ENCODE data around the gene CGN. TPM values are rescaled to one million over a fixed set of nuclear protein-coding genes. Genes with fewer than 3 reads are reported as not detected.
A peak's percentile ranks its signal among the peaks of the same experiment; 100 is the strongest.

CGN gene
- total and polyA plus RNA-seq, 2 of the 13 experiments (the other 11 are each of a cell fraction or from before 2014, with no cell fraction given) = 0.75 to 0.81 TPM

DNA sequence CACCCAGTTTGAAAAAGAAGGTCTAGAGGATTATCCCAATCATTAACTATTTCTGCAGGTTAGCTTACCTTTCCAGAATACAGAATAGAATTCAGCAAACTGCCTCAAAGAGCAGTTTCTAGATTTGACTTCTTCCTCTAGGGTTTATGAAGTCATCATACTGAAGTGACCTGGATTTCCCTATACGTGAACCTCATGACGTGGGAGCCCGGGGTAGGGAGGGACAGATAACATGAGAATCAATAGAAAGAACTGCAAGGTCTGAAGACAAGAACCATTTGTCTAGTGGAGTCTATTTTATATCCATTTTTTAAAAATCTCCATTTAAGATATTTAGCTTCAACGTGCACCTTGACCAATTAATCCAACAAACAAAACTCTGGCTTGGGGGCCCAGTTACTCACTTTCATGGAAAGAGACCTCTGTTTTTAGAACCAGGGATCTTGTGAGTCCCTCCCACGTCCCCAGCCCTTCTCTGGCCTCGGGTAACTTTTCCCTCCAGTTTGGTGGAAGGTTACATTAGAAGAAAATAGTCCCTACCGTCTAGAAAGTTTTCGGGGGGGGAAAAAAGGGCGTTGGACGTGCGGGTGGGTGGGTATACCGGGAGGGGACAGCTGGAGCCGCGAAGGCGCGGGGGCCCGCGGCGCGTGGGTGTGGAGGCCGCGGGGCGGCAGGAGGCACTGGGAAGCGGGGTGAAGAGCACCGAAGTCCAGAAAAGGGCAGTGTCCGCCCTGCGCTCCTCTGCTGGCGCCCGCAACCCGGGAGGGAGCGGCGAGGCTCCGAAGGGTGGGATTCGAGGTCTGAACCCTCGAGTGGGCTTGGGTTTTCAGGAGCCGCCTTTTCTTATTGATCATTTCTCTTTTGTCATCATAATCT is 38.1 kb upstream of the CGN start (continued):
- TF ChIP-seq POGZ (CRISPR knock-in tag; IDR thresholded peaks at IDR 0.05) (peak; percentile 37; the same call in 1 of the 2 replicates), KLF6 (CRISPR knock-in tag; IDR thresholded peaks at IDR 0.05) (no peak), EHMT2 (IDR thresholded peaks at IDR 0.05; ENCODE audit: borderline replicate concordance, low read depth, low read length) (no peak; the same call in 1 of the 2 replicates), HNRNPLL (IDR thresholded peaks at IDR 0.05; ENCODE audit: low read depth, low read length, poor library complexity, severe bottlenecking) (peak; percentile 36), MEF2D (CRISPR knock-in tag; IDR thresholded peaks at IDR 0.05) (no peak), SALL1 (CRISPR knock-in tag; IDR thresholded peaks at IDR 0.05) (no peak), CBX1 (IDR thresholded peaks at IDR 0.05; ENCODE audit: low read depth) (no peak), ZNF660 (CRISPR knock-in tag; IDR thresholded peaks at IDR 0.05; ENCODE audit: borderline replicate concordance, low read depth) (no peak), ZNF790 (CRISPR knock-in tag; IDR thresholded peaks at IDR 0.05; ENCODE audit: borderline replicate concordance) (no peak)
- TF ChIP-seq, protein P1, sequence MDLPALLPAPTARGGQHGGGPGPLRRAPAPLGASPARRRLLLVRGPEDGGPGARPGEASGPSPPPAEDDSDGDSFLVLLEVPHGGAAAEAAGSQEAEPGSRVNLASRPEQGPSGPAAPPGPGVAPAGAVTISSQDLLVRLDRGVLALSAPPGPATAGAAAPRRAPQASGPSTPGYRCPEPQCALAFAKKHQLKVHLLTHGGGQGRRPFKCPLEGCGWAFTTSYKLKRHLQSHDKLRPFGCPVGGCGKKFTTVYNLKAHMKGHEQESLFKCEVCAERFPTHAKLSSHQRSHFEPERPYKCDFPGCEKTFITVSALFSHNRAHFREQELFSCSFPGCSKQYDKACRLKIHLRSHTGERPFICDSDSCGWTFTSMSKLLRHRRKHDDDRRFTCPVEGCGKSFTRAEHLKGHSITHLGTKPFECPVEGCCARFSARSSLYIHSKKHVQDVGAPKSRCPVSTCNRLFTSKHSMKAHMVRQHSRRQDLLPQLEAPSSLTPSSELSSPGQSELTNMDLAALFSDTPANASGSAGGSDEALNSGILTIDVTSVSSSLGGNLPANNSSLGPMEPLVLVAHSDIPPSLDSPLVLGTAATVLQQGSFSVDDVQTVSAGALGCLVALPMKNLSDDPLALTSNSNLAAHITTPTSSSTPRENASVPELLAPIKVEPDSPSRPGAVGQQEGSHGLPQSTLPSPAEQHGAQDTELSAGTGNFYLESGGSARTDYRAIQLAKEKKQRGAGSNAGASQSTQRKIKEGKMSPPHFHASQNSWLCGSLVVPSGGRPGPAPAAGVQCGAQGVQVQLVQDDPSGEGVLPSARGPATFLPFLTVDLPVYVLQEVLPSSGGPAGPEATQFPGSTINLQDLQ (CRISPR knock-in tag; IDR thresholded peaks at IDR 0.05) = no peak
- TF ChIP-seq, protein P2, sequence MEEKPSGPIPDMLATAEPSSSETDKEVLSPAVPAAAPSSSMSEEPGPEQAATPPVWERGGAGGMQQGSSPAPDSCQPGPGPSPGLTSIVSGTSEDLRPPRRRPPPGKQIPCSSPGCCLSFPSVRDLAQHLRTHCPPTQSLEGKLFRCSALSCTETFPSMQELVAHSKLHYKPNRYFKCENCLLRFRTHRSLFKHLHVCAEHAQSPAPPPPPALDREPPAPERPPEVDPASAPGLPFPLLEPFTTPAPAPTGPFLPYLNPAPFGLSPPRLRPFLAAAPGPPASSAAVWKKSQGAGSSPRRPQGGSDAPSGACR (CRISPR knock-in tag; IDR thresholded peaks at IDR 0.05) = no peak
- TF ChIP-seq, protein P3, sequence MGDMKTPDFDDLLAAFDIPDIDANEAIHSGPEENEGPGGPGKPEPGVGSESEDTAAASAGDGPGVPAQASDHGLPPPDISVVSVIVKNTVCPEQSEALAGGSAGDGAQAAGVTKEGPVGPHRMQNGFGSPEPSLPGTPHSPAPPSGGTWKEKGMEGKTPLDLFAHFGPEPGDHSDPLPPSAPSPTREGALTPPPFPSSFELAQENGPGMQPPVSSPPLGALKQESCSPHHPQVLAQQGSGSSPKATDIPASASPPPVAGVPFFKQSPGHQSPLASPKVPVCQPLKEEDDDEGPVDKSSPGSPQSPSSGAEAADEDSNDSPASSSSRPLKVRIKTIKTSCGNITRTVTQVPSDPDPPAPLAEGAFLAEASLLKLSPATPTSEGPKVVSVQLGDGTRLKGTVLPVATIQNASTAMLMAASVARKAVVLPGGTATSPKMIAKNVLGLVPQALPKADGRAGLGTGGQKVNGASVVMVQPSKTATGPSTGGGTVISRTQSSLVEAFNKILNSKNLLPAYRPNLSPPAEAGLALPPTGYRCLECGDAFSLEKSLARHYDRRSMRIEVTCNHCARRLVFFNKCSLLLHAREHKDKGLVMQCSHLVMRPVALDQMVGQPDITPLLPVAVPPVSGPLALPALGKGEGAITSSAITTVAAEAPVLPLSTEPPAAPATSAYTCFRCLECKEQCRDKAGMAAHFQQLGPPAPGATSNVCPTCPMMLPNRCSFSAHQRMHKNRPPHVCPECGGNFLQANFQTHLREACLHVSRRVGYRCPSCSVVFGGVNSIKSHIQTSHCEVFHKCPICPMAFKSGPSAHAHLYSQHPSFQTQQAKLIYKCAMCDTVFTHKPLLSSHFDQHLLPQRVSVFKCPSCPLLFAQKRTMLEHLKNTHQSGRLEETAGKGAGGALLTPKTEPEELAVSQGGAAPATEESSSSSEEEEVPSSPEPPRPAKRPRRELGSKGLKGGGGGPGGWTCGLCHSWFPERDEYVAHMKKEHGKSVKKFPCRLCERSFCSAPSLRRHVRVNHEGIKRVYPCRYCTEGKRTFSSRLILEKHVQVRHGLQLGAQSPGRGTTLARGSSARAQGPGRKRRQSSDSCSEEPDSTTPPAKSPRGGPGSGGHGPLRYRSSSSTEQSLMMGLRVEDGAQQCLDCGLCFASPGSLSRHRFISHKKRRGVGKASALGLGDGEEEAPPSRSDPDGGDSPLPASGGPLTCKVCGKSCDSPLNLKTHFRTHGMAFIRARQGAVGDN (CRISPR knock-in tag; IDR thresholded peaks at IDR 0.05) = peak; percentile 65
- TF ChIP-seq, protein P4, sequence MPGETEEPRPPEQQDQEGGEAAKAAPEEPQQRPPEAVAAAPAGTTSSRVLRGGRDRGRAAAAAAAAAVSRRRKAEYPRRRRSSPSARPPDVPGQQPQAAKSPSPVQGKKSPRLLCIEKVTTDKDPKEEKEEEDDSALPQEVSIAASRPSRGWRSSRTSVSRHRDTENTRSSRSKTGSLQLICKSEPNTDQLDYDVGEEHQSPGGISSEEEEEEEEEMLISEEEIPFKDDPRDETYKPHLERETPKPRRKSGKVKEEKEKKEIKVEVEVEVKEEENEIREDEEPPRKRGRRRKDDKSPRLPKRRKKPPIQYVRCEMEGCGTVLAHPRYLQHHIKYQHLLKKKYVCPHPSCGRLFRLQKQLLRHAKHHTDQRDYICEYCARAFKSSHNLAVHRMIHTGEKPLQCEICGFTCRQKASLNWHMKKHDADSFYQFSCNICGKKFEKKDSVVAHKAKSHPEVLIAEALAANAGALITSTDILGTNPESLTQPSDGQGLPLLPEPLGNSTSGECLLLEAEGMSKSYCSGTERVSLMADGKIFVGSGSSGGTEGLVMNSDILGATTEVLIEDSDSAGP (CRISPR knock-in tag; IDR thresholded peaks at IDR 0.05; ENCODE audit: borderline replicate concordance) = peak; percentile 38; the same call in 1 of the 2 replicates
- TF ChIP-seq, protein P5, sequence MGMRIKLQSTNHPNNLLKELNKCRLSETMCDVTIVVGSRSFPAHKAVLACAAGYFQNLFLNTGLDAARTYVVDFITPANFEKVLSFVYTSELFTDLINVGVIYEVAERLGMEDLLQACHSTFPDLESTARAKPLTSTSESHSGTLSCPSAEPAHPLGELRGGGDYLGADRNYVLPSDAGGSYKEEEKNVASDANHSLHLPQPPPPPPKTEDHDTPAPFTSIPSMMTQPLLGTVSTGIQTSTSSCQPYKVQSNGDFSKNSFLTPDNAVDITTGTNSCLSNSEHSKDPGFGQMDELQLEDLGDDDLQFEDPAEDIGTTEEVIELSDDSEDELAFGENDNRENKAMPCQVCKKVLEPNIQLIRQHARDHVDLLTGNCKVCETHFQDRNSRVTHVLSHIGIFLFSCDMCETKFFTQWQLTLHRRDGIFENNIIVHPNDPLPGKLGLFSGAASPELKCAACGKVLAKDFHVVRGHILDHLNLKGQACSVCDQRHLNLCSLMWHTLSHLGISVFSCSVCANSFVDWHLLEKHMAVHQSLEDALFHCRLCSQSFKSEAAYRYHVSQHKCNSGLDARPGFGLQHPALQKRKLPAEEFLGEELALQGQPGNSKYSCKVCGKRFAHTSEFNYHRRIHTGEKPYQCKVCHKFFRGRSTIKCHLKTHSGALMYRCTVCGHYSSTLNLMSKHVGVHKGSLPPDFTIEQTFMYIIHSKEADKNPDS (CRISPR knock-in tag; IDR thresholded peaks at IDR 0.05) = no peak
